HG02588 (cell line): Measurements from ENCODE around the gene LGR5.
"Not testable (repeated sequence)": the region's sequence is repeated elsewhere in the genome, so short reads cannot be mapped to it uniquely, and the experiment has no call there.

Experiments used
- ATAC-seq: cut with Tn5 transposase; IDR thresholded peaks from one replicate; pipeline ENCODE4 v1.9.1; 2021; ENCODE audit warnings: mild to moderate bottlenecking, moderate library complexity; ENCODE audit not compliant: unreplicated experiment

LGR5 gene

DNA sequence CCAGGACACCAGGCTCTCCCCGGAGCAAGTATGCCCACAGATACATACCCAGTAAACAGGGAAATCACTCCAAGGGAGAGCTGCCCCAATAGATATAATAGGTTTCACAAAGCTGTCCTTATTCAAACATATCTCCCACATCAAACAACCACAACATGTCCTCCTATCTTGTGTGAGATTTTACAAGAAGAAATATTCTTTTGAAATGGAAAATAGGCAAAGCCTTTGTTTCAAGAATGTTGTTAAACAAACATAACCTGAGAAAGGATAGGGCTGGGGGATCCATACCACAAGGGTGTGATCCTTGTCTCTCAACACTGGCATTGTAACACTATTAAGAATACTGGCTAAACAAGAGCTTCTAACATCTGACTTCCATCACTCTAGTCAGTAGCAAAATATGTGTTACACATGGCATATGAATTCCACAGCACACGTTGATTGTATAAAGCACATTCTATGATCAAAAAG, 32.9 kb downstream of the LGR5 start:
- ATAC-seq = no peak

DNA sequence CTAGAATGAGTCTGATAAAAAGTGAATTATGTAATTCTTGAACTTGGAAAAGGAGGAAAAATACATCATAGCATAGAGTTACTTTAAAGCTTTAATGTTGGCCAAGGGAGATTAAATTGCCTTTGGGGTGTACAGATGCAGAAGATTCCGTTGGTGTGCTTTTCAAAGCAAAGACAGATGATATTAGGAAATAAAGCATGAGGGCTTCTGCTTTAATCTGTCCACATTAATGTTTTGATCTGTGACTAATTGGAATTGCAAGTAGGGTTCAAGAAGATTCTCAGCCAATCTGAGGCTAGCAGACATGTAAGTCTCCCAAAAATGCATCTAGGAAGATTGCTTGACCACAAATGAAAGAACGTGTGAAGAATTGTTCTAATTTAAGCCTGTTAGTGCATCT, 35.2 kb downstream of the LGR5 start:
- no peak for ATAC-seq

DNA sequence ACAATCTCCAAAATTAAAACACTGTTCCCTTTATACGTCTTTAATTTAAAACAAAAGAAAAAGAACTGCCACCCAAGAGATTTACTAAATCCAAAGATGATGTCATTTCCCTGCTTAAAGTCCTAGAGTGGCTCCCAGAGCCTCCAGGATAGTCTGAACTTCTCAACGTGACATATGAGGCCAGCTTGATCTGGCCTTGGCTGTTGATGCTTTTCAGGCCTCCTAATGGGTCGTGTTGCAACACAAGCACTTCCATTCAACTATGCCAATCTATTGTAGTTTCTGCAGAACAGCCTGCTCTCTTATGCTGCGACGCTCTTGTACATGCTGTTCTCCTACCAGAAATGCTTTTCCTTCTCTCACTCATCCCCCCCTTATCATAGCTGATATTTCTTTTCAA, 35.7 kb downstream of the LGR5 start:
- ATAC-seq = no peak

DNA sequence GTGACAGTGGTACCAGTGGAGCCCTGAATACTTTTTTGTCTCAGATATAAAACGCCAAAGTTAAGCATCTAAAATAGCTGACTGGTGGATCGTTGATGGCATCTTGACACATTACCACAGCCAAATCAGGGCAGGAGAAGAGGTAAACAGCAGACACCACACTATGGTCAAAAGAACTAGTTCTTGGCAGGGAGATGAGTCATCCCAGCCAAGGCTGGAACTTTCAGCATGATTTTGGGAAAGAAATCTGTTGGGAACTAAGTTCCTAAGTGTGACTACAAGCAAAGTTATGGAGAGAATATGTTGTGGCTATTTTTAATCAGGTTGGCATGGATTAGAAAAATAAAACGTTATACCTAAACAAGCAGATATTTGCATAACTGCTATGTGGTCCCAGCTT, 36.9 kb downstream of the LGR5 start:
- no peak for ATAC-seq

DNA sequence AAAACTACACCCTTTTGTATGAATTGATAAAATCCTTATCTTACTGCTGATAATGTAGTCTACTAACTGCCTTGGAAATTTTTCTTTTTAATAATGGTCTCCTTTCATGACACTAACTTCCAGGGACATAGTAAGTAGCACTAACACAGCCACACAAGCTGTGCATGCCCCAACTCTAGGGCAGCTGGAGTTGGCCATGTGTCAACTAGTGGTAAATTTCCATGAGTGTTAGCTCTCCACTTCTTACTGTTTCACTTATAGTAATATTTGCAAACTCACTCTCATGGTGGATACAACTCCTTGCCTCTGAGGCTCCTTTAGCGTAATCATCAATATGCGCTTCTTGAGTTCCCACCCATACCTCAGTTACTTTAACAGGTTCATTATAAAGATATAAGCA, 38.0 kb downstream of the LGR5 start:
- ATAC-seq = no peak

DNA sequence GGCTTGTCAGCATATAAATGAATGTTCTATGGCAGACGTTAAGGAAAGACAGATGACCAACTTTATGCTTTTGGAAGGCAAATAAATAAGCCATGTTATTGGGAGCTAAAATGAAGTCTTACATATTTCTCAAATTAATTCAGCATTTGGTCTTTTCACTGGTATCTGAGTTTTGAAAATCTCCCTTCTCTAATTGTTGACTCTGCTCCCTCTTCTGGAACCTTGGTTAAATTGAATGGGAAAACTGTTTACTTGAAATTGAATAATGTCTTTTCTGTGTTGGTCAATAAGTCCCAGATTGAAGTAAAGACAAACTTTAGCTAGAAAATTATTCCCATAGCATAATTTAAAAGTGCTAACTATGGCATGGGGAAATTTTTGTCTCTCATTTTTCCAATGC, 38.7 kb downstream of the LGR5 start:
- no peak for ATAC-seq

DNA sequence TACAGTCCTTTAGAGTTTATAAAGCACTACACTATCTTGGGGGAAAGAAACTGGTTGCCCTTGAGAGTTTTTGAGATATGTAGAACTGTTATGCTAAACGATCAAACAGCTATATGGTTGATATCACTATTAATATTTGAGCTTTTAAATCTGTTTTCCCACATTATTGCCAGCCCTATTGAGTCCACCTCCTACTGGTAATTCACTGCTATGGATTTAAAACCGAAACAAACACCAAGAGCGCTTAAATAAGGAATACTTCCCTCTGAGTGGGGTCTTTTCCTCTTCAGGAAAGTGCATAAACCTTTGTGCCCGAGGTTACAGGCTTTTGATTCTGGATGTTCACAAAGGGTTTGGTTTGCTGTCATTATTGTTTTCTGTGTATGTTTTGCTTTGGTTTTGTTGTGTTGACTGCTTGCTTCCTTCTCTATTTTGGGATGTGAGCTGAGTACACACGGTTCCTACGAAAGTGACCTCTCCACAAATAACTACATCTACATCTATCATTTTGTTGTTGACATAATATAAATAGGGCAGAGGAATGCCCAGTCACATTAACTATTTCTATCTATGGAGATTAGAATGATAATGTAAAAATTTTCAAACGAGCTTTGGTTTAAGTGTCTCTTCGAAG, 44.8 kb downstream of the LGR5 start:
- no peak for ATAC-seq

DNA sequence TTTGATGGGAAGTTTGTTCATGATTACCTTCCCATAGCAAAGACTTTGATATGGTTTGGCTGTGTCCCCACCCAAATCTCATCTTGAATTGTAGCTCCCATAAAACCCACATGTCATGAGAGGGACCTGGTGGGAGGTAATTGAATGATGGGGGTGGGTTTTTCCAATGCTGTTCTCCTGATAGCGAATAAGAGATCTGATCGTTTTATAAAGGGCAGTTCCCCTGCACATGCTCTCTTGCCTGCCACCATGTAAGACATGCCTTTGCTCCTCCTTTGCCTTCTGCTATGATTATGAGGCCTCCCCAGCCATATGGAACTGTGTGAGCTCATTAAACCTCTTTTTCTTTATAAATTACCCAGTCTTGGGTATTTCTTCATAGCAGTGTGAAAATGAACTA, 51.2 kb downstream of the LGR5 start:
- ATAC-seq = not testable (repeated sequence)

DNA sequence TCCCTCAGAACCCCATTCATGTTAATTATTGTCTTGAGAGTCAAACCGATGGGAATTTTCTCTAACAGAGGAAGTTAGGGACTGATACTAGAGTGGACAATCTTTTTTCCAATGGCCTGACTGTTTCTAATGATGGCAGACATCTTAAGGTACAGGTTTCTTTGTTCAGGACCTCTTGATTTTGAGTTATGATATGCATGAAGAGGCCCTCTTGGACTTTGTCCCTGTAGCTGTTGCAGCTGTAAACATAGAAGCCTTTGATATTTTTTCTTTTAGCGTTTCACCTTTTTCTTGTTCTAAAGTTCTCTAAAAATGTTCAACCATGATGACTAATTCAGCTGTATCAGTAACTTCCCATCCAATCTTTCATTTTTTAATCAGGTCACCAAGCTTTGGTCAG, 53.0 kb downstream of the LGR5 start:
- no peak for ATAC-seq

DNA sequence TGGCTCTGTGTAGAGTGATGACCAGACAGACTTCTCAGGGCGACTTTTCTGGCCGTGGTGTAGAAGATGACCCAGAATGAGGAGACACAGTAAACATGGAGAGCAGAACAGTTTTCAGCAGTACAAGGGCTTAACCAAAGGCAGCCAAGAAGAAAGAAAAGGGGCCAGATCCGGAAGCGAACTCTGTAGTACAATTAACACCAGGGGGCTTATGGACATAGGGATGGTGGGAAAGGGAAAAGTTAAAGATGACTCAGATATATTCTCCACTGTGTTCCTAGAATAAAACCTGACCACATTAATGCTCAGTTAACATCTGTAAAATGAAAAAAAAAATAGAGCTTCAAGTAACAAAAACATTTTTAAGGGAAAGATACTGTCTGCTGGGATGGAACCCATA, 60.2 kb downstream of the LGR5 start:
- ATAC-seq = no peak

DNA sequence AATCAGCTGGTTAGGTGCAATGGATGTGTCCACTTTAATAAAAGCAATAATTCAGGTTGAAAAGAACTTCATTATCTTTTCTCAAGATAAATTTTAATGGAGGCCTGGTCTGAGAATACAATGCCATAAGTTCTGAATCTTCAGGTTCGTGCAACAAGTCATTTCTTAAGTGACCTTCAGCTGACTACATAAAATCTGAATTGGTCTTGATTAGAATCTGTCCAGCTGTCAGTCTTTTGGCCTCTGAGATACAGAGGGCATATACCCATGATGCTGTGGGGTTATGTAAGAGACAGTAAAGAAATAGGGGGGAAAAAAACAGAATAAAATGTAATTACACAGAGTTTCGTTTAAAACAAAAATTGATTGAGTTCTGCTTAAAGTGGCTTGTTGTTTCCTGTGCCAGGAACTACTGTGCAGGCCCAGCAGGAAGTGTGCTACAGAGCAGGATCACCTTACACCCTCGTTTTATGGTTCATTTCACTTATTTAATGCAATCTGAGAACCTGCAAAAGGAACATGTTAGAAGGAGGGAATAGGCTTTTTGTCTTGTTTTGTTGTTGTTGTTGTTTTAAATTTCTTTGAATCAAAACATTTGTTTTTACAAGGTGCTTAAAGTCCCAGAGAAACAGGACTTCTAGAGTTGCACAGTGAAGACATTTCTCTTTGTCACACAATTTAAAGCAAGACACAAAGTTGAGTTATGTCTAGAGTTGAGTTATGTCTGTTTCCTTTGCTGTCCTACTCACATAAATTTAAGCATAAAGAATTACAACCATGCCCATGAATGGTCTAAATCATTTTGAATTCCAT, 64.2 kb downstream of the LGR5 start:
- no peak for ATAC-seq

DNA sequence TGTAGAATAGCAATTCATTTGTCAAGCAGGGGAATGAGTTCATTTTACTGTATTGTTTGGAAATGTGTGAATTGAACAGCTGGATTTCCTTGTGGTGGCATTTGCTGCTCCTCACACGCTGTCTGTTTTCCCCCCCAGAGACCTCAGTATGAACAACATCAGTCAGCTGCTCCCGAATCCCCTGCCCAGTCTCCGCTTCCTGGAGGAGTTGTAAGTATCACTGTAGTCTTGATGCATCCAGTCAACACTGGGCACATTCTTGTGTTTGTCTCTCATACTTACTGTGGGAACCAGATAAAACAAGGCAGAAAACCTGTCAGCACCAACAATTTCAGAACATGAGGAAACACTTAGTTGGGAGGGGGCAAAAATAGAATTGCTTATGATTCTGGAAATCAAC, 64.9 kb downstream of the LGR5 start:
- no peak for ATAC-seq

DNA sequence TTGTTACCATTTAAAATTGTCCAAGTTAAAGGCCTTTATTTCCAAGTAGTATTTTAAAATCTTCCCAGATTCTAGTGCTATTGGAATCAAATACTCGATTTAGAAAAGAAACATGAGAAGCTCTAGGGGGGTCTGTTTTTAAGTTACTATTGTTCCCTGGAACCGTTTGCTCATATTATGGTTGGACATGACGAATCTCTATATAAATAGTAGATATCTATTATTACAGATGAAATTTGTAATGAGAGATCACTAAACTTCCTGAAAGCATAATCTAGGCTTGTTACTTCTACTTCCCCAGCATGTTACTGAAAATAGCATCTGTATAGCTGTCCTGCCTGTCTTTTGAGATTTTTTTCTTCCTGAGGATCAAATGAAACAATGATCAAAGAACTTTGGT, 70.1 kb downstream of the LGR5 start:
- no peak for ATAC-seq

DNA sequence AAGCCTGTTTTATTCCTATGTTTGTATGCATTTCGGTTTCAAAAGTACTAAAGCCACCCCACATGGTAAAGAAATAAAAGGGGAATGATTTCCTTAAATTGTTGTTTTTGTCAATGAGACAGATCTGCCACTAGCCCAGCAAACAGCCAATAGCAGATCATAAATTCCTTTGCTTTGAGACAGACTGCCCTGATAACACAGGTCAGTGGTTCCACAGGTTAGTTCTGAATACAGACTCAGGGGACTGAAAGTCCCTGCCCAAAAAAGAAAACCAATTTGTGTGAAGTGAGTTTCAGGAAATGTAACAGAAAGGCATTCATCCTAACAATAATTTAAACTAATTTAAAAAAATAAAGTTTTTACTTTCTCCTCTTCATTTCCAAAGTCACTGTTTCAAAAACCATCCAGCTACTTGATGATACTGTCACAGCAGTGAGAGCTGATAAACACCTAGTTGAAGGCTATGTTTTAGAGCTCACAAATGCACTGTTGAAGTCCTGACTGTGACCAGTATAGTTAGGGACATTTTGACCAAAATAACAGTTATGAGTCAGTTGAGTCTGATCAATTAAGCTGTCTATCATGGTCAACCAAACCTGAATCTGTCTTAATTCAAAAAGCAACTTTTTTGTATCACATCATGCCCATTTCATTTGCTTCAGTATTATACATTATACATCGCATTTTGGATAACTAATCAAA, 77.7 kb downstream of the LGR5 start:
- ATAC-seq = no peak

DNA sequence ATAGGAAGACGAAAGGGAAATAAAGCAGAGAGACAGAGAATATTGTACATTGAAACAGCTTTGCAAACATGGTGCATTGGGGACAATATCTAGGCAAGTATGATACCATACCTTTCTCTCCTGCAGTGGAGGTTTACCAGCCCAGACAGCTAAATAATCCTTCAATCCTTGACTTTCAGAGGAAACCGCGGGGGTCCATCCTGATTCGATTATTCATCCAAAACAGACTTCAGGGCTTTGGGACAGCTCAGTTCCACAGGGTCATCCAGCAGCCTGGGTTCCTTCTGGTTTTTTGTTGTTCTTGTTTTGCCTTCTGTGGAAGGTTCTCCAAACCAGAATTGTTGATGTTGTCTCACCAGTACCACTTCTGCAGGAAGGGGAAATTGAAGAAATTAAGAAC, 81.5 kb downstream of the LGR5 start:
- no peak for ATAC-seq

DNA sequence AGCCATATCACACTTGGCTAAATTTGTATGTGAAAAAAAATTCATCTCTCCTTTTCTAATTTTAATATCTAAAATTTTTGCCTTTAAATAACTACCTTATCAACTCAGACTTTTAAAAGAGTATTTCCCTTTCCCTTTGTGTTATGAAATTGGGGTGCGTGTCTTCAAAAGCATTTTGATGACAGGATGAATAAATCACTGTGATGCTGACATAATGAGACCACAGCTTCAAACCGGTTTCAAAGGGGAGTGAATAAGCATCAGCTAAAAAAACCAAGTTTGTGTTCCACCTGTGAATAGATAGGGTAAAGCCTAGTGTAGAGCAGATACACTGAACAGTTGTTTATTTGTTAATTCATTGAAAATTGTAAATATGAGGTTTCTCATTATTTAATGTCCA, 85.0 kb downstream of the LGR5 start:
- ATAC-seq = no peak

DNA sequence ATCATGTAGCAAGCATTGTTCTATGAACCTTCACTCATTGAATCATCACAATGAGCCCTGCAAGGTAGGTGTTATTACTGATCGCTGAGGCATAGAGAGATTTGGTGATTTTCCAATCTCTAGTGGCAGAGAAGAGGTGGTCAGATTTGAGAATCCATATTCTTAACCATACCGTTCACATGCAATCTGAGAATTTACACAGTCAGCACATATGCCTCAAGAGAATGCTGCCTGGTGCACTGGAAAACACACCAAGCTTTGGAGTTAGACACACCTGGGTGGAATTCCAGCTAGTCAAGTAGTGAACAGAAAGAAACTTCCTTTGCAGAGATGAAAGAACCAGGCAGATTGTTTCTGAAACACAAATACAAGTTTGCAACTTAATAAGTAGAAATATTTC, 94.1 kb downstream of the LGR5 start:
- ATAC-seq = no peak

DNA sequence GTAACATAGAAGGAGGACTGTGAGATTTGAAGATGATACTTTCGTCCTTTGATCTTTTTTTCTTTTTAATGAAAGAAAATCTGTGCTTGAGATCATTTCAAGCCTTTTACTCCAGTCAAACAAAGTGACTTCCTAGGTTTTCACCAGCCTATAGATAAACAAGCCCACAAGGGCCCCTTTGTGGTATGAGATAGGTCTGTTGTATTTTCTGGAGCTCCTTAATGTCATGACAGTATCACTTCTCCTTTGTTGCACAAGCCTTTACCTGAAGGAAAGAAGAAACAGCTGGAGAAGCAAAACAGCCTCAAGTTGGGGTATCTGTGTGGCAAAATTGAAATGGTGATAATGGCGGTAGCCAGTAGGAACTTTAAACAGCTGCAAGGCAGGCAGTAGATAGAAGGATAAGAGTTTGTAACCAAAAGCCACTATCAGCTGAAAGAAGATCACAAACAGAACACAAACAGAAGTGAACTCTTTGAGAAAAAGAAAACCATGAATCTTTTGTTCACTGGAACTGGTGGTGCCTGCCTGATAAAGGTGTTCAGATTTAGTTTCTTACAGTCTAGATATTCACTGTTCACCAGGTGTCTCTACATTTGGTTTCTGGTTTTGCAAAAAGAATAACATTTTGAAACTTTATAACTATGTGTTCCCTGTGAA, 96.8 kb downstream of the LGR5 start:
- ATAC-seq = no peak

DNA sequence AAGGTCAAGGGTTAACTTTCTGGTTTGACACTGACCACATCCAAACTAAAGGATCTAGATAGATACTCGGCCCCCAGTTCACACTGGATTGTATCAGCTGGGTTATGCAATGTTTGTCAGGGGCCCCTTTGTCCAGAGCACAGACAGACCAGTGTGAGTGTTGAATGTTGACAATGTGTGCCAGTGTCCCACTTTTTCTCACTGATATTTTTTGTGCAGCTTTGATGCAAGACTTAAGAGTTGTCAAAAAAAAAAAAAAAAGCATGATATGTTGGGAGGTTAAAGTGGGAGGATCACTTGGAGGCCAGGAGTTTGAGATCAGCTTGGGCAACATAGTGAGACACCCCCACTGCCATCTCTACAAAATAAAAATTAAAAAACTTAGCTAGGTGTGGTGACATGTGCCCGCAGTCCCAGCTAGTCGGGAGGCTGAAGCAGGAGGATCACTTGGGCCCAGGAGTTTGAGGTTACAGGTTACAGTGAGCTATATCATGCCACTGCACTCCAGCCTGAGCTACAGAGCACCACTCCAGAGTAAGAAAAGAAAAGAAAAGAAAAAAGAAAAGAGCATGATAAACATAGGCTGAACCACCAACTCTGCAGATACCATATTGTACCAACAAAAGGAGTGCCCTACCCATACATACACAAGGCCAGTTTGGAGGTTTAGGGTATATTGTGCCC, 97.5 kb downstream of the LGR5 start:
- ATAC-seq = no peak

DNA sequence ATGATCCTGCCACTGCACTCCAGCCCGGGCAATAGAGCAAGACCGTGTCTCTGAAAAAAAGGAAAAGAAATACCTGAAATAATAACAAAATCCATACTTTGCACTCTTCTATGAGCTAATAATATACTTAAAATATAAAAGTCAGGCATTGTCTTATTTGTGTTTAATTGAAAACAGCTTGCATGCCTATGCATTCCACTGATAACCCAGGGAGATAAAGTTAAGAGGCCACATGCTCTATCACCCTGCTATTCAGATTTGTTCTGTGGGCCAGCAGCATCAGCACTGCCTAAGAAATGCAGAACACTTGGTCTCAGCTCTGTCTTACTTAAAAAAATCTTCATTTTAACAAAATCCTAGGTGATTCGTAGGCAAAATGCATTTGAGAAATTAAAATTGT, 99.2 kb downstream of the LGR5 start:
- no peak for ATAC-seq

DNA sequence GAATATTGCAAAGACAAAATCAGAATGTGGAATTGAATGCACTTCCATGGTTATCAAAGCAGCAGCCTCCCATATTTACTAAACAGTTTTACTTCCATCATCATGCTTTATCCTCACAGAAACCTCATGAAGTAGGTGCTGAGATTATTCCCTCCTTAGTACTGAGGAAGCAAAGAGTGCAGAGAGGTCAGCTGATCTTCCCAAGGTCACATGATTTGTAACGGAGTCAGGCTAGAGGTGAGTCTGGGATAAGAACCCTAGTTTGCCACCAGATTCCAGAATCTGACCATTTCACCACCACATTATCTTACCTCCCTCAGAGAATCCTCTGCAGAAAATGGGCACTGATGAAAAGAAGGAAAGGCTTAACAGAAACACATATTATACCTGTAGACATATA, 102.0 kb downstream of the LGR5 start:
- no peak for ATAC-seq
